ENCODE data around the gene CDH11. TPM values are rescaled to one million over a fixed set of nuclear protein-coding genes. Genes with fewer than 3 reads are reported as not detected.

The CDH11 gene
- total RNA-seq (2013; cell fraction: nucleolus; rRNA removed) = 24.3 and 28.4 TPM in 2 replicates
- total RNA-seq (2014; rRNA removed) (0.73 and 2.2 TPM in 2 replicates), total RNA-seq (2014; rRNA removed; fragmentation: Illumina TruSeq; extraction: Trizol) (0.88 and 1.4 TPM in 2 replicates), total RNA-seq (2021) (0.97 and 1.0 TPM in 2 replicates), polyA plus RNA-seq (2011; rRNA removed) (6.9 and 9.7 TPM in 2 replicates), polyA plus RNA-seq (2014; fragmentation: Illumina TruSeq; extraction: Trizol) (0.40 and 0.87 TPM in 2 replicates), polyA plus RNA-seq (2014; fragmentation: Nextera tagmentation; extraction: Ambion mirVana) (under 1 TPM; 0.31 to 0.52 TPM), polyA plus RNA-seq (2014; rRNA removed) (0.49 and 3.7 TPM in 2 replicates), polyA plus RNA-seq (2016; fragmentation: Nextera tagmentation; extraction: Ambion mirVana) (under 1 TPM; 0.82 to 0.87 TPM), polyA minus RNA-seq (2011; rRNA and poly(A)+ RNA removed) (27.0 and 29.2 TPM in 2 replicates), Bru-seq, nascent RNA (percentile 37 among the genes with signal in this experiment), BruChase-seq, experiment 1, labeled RNA remaining after a 6-hour chase (percentile 35 among the genes with signal in this experiment), BruChase-seq, experiment 2, labeled RNA remaining after a 2-hour chase (percentile 34 among the genes with signal in this experiment)
- polyA plus RNA-seq (2011; ENCODE audit: low read depth) = not detected
- 9.1 and 9.2 TPM in 2 replicates for polyA plus RNA-seq (2011; cell fraction: cytosol; rRNA removed)
- polyA plus RNA-seq (2011; cell fraction: nucleus; rRNA removed) = 20.0 and 20.4 TPM in 2 replicates
- 0.19 and 0.36 TPM in 2 replicates for polyA plus RNA-seq (2012)
- polyA minus RNA-seq (2011; cell fraction: cytosol; rRNA and poly(A)+ RNA removed) = 6.3 and 8.7 TPM in 2 replicates
- 31.3 and 48.3 TPM in 2 replicates for polyA minus RNA-seq (2011; cell fraction: nucleus; rRNA and poly(A)+ RNA removed)
- long read RNA-seq, experiment 1, partial matches to known transcripts = 3 of 6 reads
- long read RNA-seq, experiment 1, other reads (novel, unspliced or antisense) = 3 of 6 reads
- long read RNA-seq, experiment 2, full-length matches to known transcripts = 1 of 27 reads
- long read RNA-seq, experiment 2, partial matches to known transcripts = 13 of 27 reads
- long read RNA-seq, experiment 2, other reads (novel, unspliced or antisense) = 13 of 27 reads

GRCh38 chr16:65121870-65122723 lies at the start of gene CDH11:
CDH11 (minus strand) TSS chr16:65122063; CDS start chr16:65004869, 117,194 bp downstream.
- Histone ChIP-seq H3K9me3 (replicated peaks; ENCODE audit: control insufficient read depth, insufficient read depth, low read length) (no peaks in the 10 kb centered on the region; the same call in 2 of the 3 replicates), H3K27me3 (replicated peaks in 1 of 2; ENCODE audit: control insufficient read depth in 2 of 2, insufficient read depth in 2 of 2, low read length in 1 of 2) (no peaks in the 10 kb centered on the region; a peak in 2 of 4 replicates), H3K36me3 (ENCODE audit: control insufficient read depth in 2 of 2, insufficient read depth in 2 of 2, low read length in 1 of 2) (no peaks in the 10 kb centered on the region), H4K20me1 (ENCODE audit: control insufficient read depth, insufficient read depth) (no peaks in the 10 kb centered on the region), H3K79me2 (ENCODE audit: control insufficient read depth, insufficient read depth, low read length) (no peaks in the 10 kb centered on the region), H2AFZ (ENCODE audit: control insufficient read depth, low read depth, low read length) (no peak within 1 kb of the TSS), H3K4me3 (no peak within 1 kb of the TSS), H3K27ac (ENCODE audit: control insufficient read depth, insufficient read depth) (no peak within 1 kb of the TSS), H3K4me1 (ENCODE audit: control insufficient read depth, insufficient read depth, low read length) (no peaks in the 10 kb centered on the region), H3K4me2 (ENCODE audit: control insufficient read depth, insufficient read depth) (no peak within 1 kb of the TSS), H3K9ac (ENCODE audit: control insufficient read depth, insufficient read depth, low read length) (no peak within 1 kb of the TSS)
- FAIRE-seq (no peak), DNase-seq (ENCODE audit: low read depth, low spot score) (no peak), ATAC-seq (no peak)
- in situ Hi-C loops (cut with MboI) (loop anchor here (25.0 kb wide), 1 partner anchor 1035 kb away; no protein-coding TSS in a partner anchor), intact Hi-C loops (cut with micrococcal nuclease; ENCODE audit: unreplicated experiment) (no loop called here)
- ChIA-PET SMC1A (ENCODE audit: uncharacterized antibody, unreplicated experiment) (no interaction called here), POLR2A (interaction anchor here (0.8 kb wide), 1 partner anchor 13 kb away, joined by 3 read pairs; no protein-coding TSS in a partner anchor), RAD21 (ENCODE audit: unreplicated experiment) (no interaction called here), CTCF (interaction anchor here (1.0 kb wide), 1 partner anchor 8 kb away, joined by 4 read pairs; no protein-coding TSS in a partner anchor)
- 39% methylated on average over 27 of the region's 69 CpGs for WGBS (ENCODE audit: insufficient coverage, insufficient replicate concordance, low lambda C conversion rate, missing lambda C conversion rate)
- BruUV-seq (replicated peaks) = no TSS peak
- no peak for TF ChIP-seq CREM (IDR thresholded peaks at IDR 0.05; ENCODE audit: low read depth)
- TF ChIP-seq IRF5 (IDR thresholded peaks at IDR 0.05; ENCODE audit: borderline replicate concordance) = no peak
- TF ChIP-seq ZNF622 (IDR thresholded peaks at IDR 0.05) = no peak
- TF ChIP-seq ASH2L (IDR thresholded peaks at IDR 0.05; ENCODE audit: borderline replicate concordance, low read depth) = no peak
- no peak for TF ChIP-seq TCF7 (IDR thresholded peaks at IDR 0.05; ENCODE audit: borderline replicate concordance)
- no peak for TF ChIP-seq PAX8 (IDR thresholded peaks at IDR 0.05)
- TF ChIP-seq MAX (IDR thresholded peaks at IDR 0.05; ENCODE audit: low read depth, low read length) = no peak
- no peak for TF ChIP-seq HDAC2 (IDR thresholded peaks at IDR 0.05)
- no peak for TF ChIP-seq CUX1 (IDR thresholded peaks at IDR 0.05; ENCODE audit: insufficient replicate concordance, low read depth, low read length)
- TF ChIP-seq MYC (IDR thresholded peaks at IDR 0.05; ENCODE audit: insufficient read depth, insufficient read length, insufficient replicate concordance, low read length, severe bottlenecking) = no peak
- no peak for TF ChIP-seq HCFC1 (IDR thresholded peaks at IDR 0.05; ENCODE audit: low read length)
- TF ChIP-seq RCOR1 (conservative IDR thresholded peaks at IDR 0.05; ENCODE audit: low read depth, low read length) = no peak
- TF ChIP-seq RBBP5 (conservative IDR thresholded peaks at IDR 0.05) = no peak

All from GM12878 (cell line).